K562 (cell line): Measurements from ENCODE around the gene NME7.

Experiments
- DPF2 ChIP-seq: fragments of 450-650 bp; IDR thresholded peaks from 2 replicates; pipeline ENCODE4 v1.6.1; 2016
- MYC ChIP-seq, 2 experiments: fragments of 250-450 bp in 1 of 2; sonication (Bioruptor Pico) in 1 of 2; IDR thresholded peaks; 2 replicates each; pipeline versions ENCODE4 v1.5.1 to v1.6.1; 2012 to 2021; ENCODE audit warnings: low read depth in 2 of 2, borderline replicate concordance in 1 of 2, improper control_type of control experiment in 1 of 2, low read length in 1 of 2, mild to moderate bottlenecking in 1 of 2, moderate library complexity in 1 of 2
- PHF20 ChIP-seq: fragments of 450-650 bp; IDR thresholded peaks from 2 replicates; pipeline ENCODE4 v1.6.1; 2018; ENCODE audit not compliant: partially characterized antibody
- SP1 ChIP-seq: sonication (generic); formaldehyde crosslinking; IDR thresholded peaks from 2 replicates; pipeline ENCODE4 v1.8.1; 2022; ENCODE audit warnings: mild to moderate bottlenecking, missing genetic modification reagents
- SRF ChIP-seq, 2 experiments: fragments of 250-450, 450-650 bp in 1 of 2; sonication (Bioruptor Pico) in 1 of 2; sonication (generic) in 1 of 2; formaldehyde crosslinking; IDR thresholded peaks; 2 replicates each; pipeline versions ENCODE4 v1.5.0 to v1.5.1; 2020 to 2022; ENCODE audit warnings: mild to moderate bottlenecking in 1 of 2, missing genetic modification reagents in 1 of 2
- ZNF436 ChIP-seq: fragments of 250-450, 450-650 bp; sonication (Bioruptor Pico); formaldehyde crosslinking; IDR thresholded peaks from 2 replicates; pipeline ENCODE4 v1.7.0; 2020; ENCODE audit warnings: mild to moderate bottlenecking

DNA sequence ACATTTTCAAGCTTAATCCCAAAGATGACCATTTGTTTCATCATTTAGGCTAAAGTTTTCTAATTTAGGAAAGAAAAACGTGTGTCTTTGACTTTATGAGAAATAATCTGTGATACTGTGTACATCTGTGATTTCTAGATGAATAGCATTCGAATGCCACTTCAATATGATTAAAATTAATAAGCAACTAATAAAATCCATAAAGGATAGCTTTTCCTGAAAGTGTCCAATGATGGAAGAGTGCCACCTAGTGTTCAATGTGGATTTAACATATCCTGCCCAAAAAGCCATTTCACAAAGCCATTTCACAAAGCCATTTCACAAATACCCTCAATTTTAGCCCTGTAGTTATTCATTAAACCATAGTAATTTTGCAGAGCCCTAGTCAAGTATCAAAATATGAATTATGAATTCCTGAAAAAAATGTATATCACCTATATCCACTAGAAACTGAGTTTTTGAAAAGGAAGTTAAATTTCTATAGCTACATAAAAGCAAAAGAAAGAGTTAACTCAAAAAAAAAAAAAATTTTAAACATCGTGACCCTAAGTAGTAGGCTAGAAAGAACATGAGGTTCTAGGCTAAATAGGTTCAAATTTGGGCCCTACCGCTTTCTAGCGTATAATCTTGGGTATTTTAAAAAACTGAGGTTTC lies 19.1 kb downstream of the NME7 start:
- TF ChIP-seq PHF20 (no peak), ZNF436 (CRISPR knock-in tag) (no peak), SRF (CRISPR knock-in tag; IDR thresholded peaks at IDR 0.05) (no peak), MYC (IDR thresholded peaks at IDR 0.05; ENCODE audit: low read depth, low read length) (no peak), MYC (CRISPR knock-in tag; IDR thresholded peaks at IDR 0.05; ENCODE audit: borderline replicate concordance, low read depth) (no peak), DPF2 (no peak), SP1 (no peak)
